Vagina (tissue), 2 donors: ENCODE measurements around the gene IQSEC1.

ENCODE experiments used
- CTCF ChIP-seq, 3 experiments: fragments of 450-650 bp in 2 of 3; fragments of 200-600 bp in 1 of 3; sonication (generic) in 1 of 3; IDR thresholded peaks; one replicate each; pipeline ENCODE4 v1.5.1; 2017 to 2019; ENCODE audit warnings: antibody characterized with exemption in 3 of 3, mild to moderate bottlenecking in 2 of 3, moderate library complexity in 2 of 3
- POLR2A ChIP-seq, 2 donors: fragments of 450-650 bp; IDR thresholded peaks; one replicate each; pipeline ENCODE4 v1.6.1; 2017; ENCODE audit warnings: antibody characterized with exemption in 2 of 2, mild to moderate bottlenecking in 2 of 2, moderate library complexity in 2 of 2
- POLR2AphosphoS5 ChIP-seq, 2 donors: sonication (generic); formaldehyde crosslinking; IDR thresholded peaks; one replicate each; pipeline ENCODE4 v1.9.0; 2017; ENCODE audit warnings: antibody characterized with exemption in 2 of 2, mild to moderate bottlenecking in 2 of 2, low read depth in 1 of 2; ENCODE audit not compliant: insufficient read depth in 1 of 2

- TF ChIP-seq POLR2A (IDR thresholded peaks at IDR 0.05) (no peak), CTCF (IDR thresholded peaks at IDR 0.05) (no peak), POLR2AphosphoS5 (IDR thresholded peaks at IDR 0.05; ENCODE audit: insufficient read depth in 1 of 2, low read depth in 1 of 2) (no peak)
Observed at GRCh38 chr3:13079051-13079450, 5.8 kb upstream of the IQSEC1 start.
